ENCODE data around the gene COX10. TPM values are rescaled to one million over a fixed set of nuclear protein-coding genes. Genes with fewer than 3 reads are reported as not detected.
"Not testable (repeated sequence)": the region's sequence is repeated elsewhere in the genome, so short reads cannot be mapped to it uniquely, and the experiment has no call there.

Gene COX10
- total RNA-seq, 1 experiment from 2014 or later = 34.5 TPM

- H3K27me3 ChIP-seq (ENCODE audit: low read length); H3K9me2 ChIP-seq (replicated peaks; ENCODE audit: insufficient read depth, low read length); H3K9me3 ChIP-seq (ENCODE audit: low read length); H3K36me3 ChIP-seq (ENCODE audit: insufficient read depth, low read length); H3K79me2 ChIP-seq (ENCODE audit: low read length); DNase-seq; H3K27ac ChIP-seq (ENCODE audit: low read length); H3K4me3 ChIP-seq (ENCODE audit: low read length); H3K4me1 ChIP-seq (ENCODE audit: low read length); H2AFZ ChIP-seq (ENCODE audit: low read length); H4K20me1 ChIP-seq (ENCODE audit: insufficient read depth, low read depth, low read length); H3K9ac ChIP-seq (ENCODE audit: low read length); H3K4me2 ChIP-seq (ENCODE audit: low read depth, low read length, poor library complexity, severe bottlenecking): not testable (repeated sequence)
These were observed 170.0 kb downstream of the COX10 start for GRCh38 chr17:14239271-14239670.

- Histone ChIP-seq H3K27me3 (ENCODE audit: low read length) (no peaks in the 10 kb centered on the region), H3K36me3 (ENCODE audit: insufficient read depth, low read length) (no peaks in the 10 kb centered on the region), H3K4me1 (ENCODE audit: low read length) (no peaks in the 10 kb centered on the region), H3K9me2 (replicated peaks; ENCODE audit: insufficient read depth, low read length) (no peaks in the 10 kb centered on the region), H3K27ac (ENCODE audit: low read length) (no peak overlapping the region), H3K79me2 (ENCODE audit: low read length) (no peaks in the 10 kb centered on the region), H3K4me3 (ENCODE audit: low read length) (no peak overlapping the region), H3K9me3 (ENCODE audit: low read length) (no peaks in the 10 kb centered on the region), H4K20me1 (ENCODE audit: insufficient read depth, low read depth, low read length) (no peaks in the 10 kb centered on the region), H3K4me2 (ENCODE audit: low read depth, low read length, poor library complexity, severe bottlenecking) (no peak overlapping the region), H2AFZ (ENCODE audit: low read length) (no peak overlapping the region), H3K9ac (ENCODE audit: low read length) (no peak overlapping the region)
- DNase-seq = no peak
These were observed 175.7 kb downstream of the COX10 start for GRCh38 chr17:14245002-14245401.

- no peaks in the 10 kb centered on the region for H3K36me3 ChIP-seq (ENCODE audit: insufficient read depth, low read length)
- no peaks in the 10 kb centered on the region for H3K9me3 ChIP-seq (ENCODE audit: low read length)
- no peaks in the 10 kb centered on the region for H3K9me2 ChIP-seq (replicated peaks; ENCODE audit: insufficient read depth, low read length)
- no peak for DNase-seq
- no peaks in the 10 kb centered on the region for H3K27me3 ChIP-seq (ENCODE audit: low read length)
- no peak overlapping the region for H3K27ac ChIP-seq (ENCODE audit: low read length)
- H3K4me1 ChIP-seq (ENCODE audit: low read length) = no peaks in the 10 kb centered on the region
- H3K4me2 ChIP-seq (ENCODE audit: low read depth, low read length, poor library complexity, severe bottlenecking) = no peak overlapping the region
- no peak overlapping the region for H3K9ac ChIP-seq (ENCODE audit: low read length)
- H3K79me2 ChIP-seq (ENCODE audit: low read length) = no peaks in the 10 kb centered on the region
- no peak overlapping the region for H2AFZ ChIP-seq (ENCODE audit: low read length)
- H4K20me1 ChIP-seq (ENCODE audit: insufficient read depth, low read depth, low read length) = no peaks in the 10 kb centered on the region
- H3K4me3 ChIP-seq (ENCODE audit: low read length) = no peak overlapping the region
These were observed 176.3 kb downstream of the COX10 start for GRCh38 chr17:14245629-14246028.

Small RNA genes lying within 50 kb of the gene (small RNA-seq; reads per million reads assigned to genes)
- not detected for gene RF00090

Other genes starting within 250 kb of the COX10 start
- gene CDRT15, start 167.4 kb downstream of the COX10 start, total RNA-seq (2014; rRNA removed; shearing (Covaris generic); ENCODE audit: low replicate concordance) = not detected in 2 replicates
- not detected in 2 replicates for gene HS3ST3B1, start 231.6 kb downstream of the COX10 start, total RNA-seq (2014; rRNA removed; shearing (Covaris generic); ENCODE audit: low replicate concordance)